Gastroesophageal sphincter (tissue), 4 donors: Measurements from ENCODE around the gene COQ10A. TPM values are rescaled to one million over a fixed set of nuclear protein-coding genes. Genes with fewer than 3 reads are reported as not detected.

Experiments used
- ATAC-seq: fragments of 150-250 bp; one replicate; pipeline ENCODE4 v1.9.1; 2016; ENCODE audit warnings: mild to moderate bottlenecking, moderate library complexity
- H3K27ac ChIP-seq, 4 donors: fragments of 200-600 bp; sonication (generic) in 3 of 4; 1 replicate in 3 of 4; 2 replicates in 1 of 4; pipeline ENCODE4 v1.5.1; 2016 to 2019
- H3K27me3 ChIP-seq: fragments of 200-600 bp; sonication (generic); one replicate; pipeline ENCODE4 v1.5.1; 2019
- H3K36me3 ChIP-seq, 2 donors: fragments of 200-600 bp; sonication (generic); one replicate each; pipeline ENCODE4 v1.5.1; 2019; ENCODE audit warnings: control low read depth in 1 of 2
- H3K4me1 ChIP-seq, 3 donors: fragments of 200-600 bp; sonication (generic); 1 replicate in 2 of 3; 2 replicates in 1 of 3; pipeline ENCODE4 v1.5.1; 2016 to 2019; ENCODE audit warnings: control low read depth in 2 of 3
- H3K4me3 ChIP-seq, 2 donors: fragments of 200-600 bp; sonication (generic); one replicate each; pipeline ENCODE4 v1.5.1; 2019; ENCODE audit warnings: mild to moderate bottlenecking in 1 of 2, moderate library complexity in 1 of 2
- H3K9me3 ChIP-seq, 3 donors: fragments of 200-600 bp; sonication (generic); one replicate each; pipeline ENCODE4 v1.5.1; 2017 to 2019; ENCODE audit warnings: control low read depth in 2 of 3
- CTCF ChIP-seq, 4 experiments: fragments of 200-600 bp in 2 of 4; fragments of 450-650 bp in 2 of 4; sonication (generic) in 1 of 4; IDR thresholded peaks; one replicate each; pipeline ENCODE4 v1.5.1; 2017 to 2019; ENCODE audit warnings: antibody characterized with exemption in 4 of 4, mild to moderate bottlenecking in 2 of 4, moderate library complexity in 2 of 4
- EP300 ChIP-seq: sonication (generic); formaldehyde crosslinking; IDR thresholded peaks from one replicate; pipeline ENCODE4 v1.6.1; 2017; ENCODE audit warnings: antibody characterized with exemption, mild to moderate bottlenecking
- POLR2A ChIP-seq, 2 donors: fragments of 450-650 bp; IDR thresholded peaks; one replicate each; pipeline ENCODE4 v1.6.1; 2017; ENCODE audit warnings: antibody characterized with exemption in 2 of 2, mild to moderate bottlenecking in 2 of 2, moderate library complexity in 1 of 2
- POLR2AphosphoS5 ChIP-seq: sonication (generic); formaldehyde crosslinking; IDR thresholded peaks from one replicate; pipeline ENCODE4 v1.6.1; 2017; ENCODE audit warnings: antibody characterized with exemption
- WGBS, 2 donors: methylation state at CpG; one replicate each; pipeline ENCODE4 v1.1.5; 2018; ENCODE audit warnings: low coverage in 1 of 2; 5-methylcytosine and 5-hydroxymethylcytosine counted together
- total RNA-seq, 4 donors: library from RNA; depleted of rRNA; stranded (reverse); fragments of >200 nt; gene quantifications; one replicate each; pipeline ENCODE4 v1.1.0, GENCODE V29; 2016

COQ10A gene
- total RNA-seq, 4 donors from 2014 or later: 9.3 to 18.4 (median 12.5) TPM

- TF ChIP-seq POLR2AphosphoS5 (peak; percentile 75), EP300 (no peak), CTCF (IDR thresholded peaks at IDR 0.05) (peak in 3 of 4 experiments; percentile 16 to 42 (median 29)), POLR2A (IDR thresholded peaks at IDR 0.05) (peak; percentile 75 to 76)
- peaks cover 0 to 68% of the 10 kb centered on the region in 2 donors for H3K36me3 ChIP-seq
- no peaks in the 10 kb centered on the region for H3K9me3 ChIP-seq
- peak within 1 kb of the TSS; percentile 71 to 89 for H3K4me3 ChIP-seq
- peak within 1 kb of the TSS; percentile 69 to 96 (median 93) for H3K27ac ChIP-seq
- H3K27me3 ChIP-seq: no peaks in the 10 kb centered on the region
- ATAC-seq: peak; percentile 98
- peaks cover 0 to 25% (median 9%) of the 10 kb centered on the region in 3 donors for H3K4me1 ChIP-seq
- 0% methylated on average over 3 to 9 of the region's 62 CpGs for WGBS, 2 donors
These were observed 49.1 kb downstream of the COQ10A start, which contains the start of gene CNPY2 for GRCh38 chr12:56315622-56316473. TSS of gene CNPY2 (minus strand) at chr12:56315988. CDS start at chr12:56315217, 771 bp downstream.

- peaks cover 0 to 68% of the 10 kb centered on the region in 2 donors for H3K36me3 ChIP-seq
- H3K9me3 ChIP-seq: no peaks in the 10 kb centered on the region
- ATAC-seq: no peak
- no peak overlapping the region for H3K4me3 ChIP-seq
- no peak for TF ChIP-seq CTCF (IDR thresholded peaks at IDR 0.05)
- TF ChIP-seq EP300: no peak
- TF ChIP-seq POLR2AphosphoS5: no peak
- TF ChIP-seq POLR2A (IDR thresholded peaks at IDR 0.05): no peak
- WGBS, 2 donors: 79 to 89% methylated on average over 3 of the region's 3 CpGs
- H3K4me1 ChIP-seq: peaks cover 0 to 25% (median 9%) of the 10 kb centered on the region in 3 donors
- H3K27ac ChIP-seq: no peak overlapping the region
- H3K27me3 ChIP-seq: no peaks in the 10 kb centered on the region
These were observed 50.9 kb downstream of the COQ10A start for GRCh38 chr12:56317675-56318074.

Other genes starting within 250 kb of the COQ10A start
- gene IKZF4, start 245.9 kb upstream of the COQ10A start, total RNA-seq: 1 to 10 TPM; 5.1 to 7.3 (median 6.5) TPM
- 1,000 to 10,000 TPM in 2 of 4 donors, 100 to 1,000 TPM in 2; 295 to 1,263 (median 759) TPM for gene RPS26, start 225.0 kb upstream of the COQ10A start, total RNA-seq
- gene ERBB3, start 186.8 kb upstream of the COQ10A start, total RNA-seq: 10 to 100 TPM; 17.3 to 41.1 (median 22.3) TPM
- 100 to 1,000 TPM in 3 of 4 donors, 10 to 100 TPM in 1; 99.4 to 115 (median 110) TPM for gene PA2G4, start 162.4 kb upstream of the COQ10A start, total RNA-seq
- gene RPL41, start 150.3 kb upstream of the COQ10A start, total RNA-seq: 1,000 to 10,000 TPM; 1,487 to 4,346 (median 2,874) TPM
- 1 to 10 TPM; 5.0 to 7.4 (median 5.8) TPM for gene ZC3H10, start 148.7 kb upstream of the COQ10A start, total RNA-seq
- gene ESYT1, start 138.7 kb upstream of the COQ10A start, total RNA-seq: 100 to 1,000 TPM; 128 to 234 (median 167) TPM
- gene MYL6B, start 114.4 kb upstream of the COQ10A start, total RNA-seq: 10 to 100 TPM; 14.3 to 57.9 (median 28.0) TPM
- gene MYL6, start 108.6 kb upstream of the COQ10A start, total RNA-seq: 1,000 to 10,000 TPM; 5,300 to 6,545 (median 5,874) TPM
- 100 to 1,000 TPM in 1 of 4 donors, 10 to 100 TPM in 3; 76.5 to 109 (median 85.1) TPM for gene SMARCC2, start 77.5 kb upstream of the COQ10A start, total RNA-seq
- gene RNF41, start 45.0 kb upstream of the COQ10A start, total RNA-seq: 100 to 1,000 TPM in 2 of 4 donors, 10 to 100 TPM in 2; 63.7 to 119 (median 102) TPM
- 10 to 100 TPM; 23.7 to 34.7 (median 28.8) TPM for gene NABP2, start 42.6 kb upstream of the COQ10A start, total RNA-seq
- 1 to 10 TPM in 1 of 4 donors, not detected in 3; 1.7 TPM for gene SLC39A5, start 36.9 kb upstream of the COQ10A start, total RNA-seq
- gene ANKRD52, start 8.6 kb upstream of the COQ10A start, total RNA-seq: 10 to 100 TPM; 12.9 to 37.8 (median 15.6) TPM
- 100 to 1,000 TPM; 102 to 174 (median 103) TPM for gene CS, start 33.4 kb downstream of the COQ10A start, total RNA-seq
- gene CNPY2, start 49.0 kb downstream of the COQ10A start, total RNA-seq: 10 to 100 TPM; 55.7 to 82.0 (median 65.2) TPM
- 10 to 100 TPM; 12.6 to 73.6 (median 30.3) TPM for gene PAN2, start 67.1 kb downstream of the COQ10A start, total RNA-seq
- not detected for gene IL23A, start 71.9 kb downstream of the COQ10A start, total RNA-seq
- 10 to 100 TPM; 55.4 to 94.6 (median 82.7) TPM for gene STAT2, start 93.2 kb downstream of the COQ10A start, total RNA-seq
- not detected for gene APOF, start 95.9 kb downstream of the COQ10A start, total RNA-seq
- gene TIMELESS, start 182.5 kb downstream of the COQ10A start, total RNA-seq: 1 to 10 TPM; 2.6 to 3.1 (median 3.0) TPM
- not detected for gene MIP, start 187.7 kb downstream of the COQ10A start, total RNA-seq
- gene SPRYD4, start 201.6 kb downstream of the COQ10A start, total RNA-seq: 1 to 10 TPM; 1.1 to 3.7 (median 2.3) TPM
- 1 to 10 TPM; 1.1 to 4.1 (median 1.6) TPM for gene GLS2, start 221.2 kb downstream of the COQ10A start, total RNA-seq